G401 (cell line): Measurements from ENCODE around the gene HSD17B8. TPM values are rescaled to one million over a fixed set of nuclear protein-coding genes. Genes with fewer than 3 reads are reported as not detected.

Experiments
- DNase-seq: peaks from one replicate; pipeline ENCODE4 v3.0.0-alpha.2; 2015; ENCODE audit warnings: low spot score
- in situ Hi-C: cut with HindIII; loops from 2 replicates; pipeline ENCODE4 v1.10.0; 2016; ENCODE audit warnings: low sequenced_read_pairs, mixed read lengths
- total RNA-seq: library from RNA; depleted of rRNA; stranded (reverse); fragments of >200 nt; shearing (Covaris generic); gene quantifications from 2 replicates; pipeline ENCODE4 v1.2.3, GENCODE V29; 2014; rRNA removed

Gene HSD17B8
- 13.3 and 18.2 TPM in 2 replicates for total RNA-seq

GRCh38 chr6:33204415-33205190 is at the start of gene HSD17B8:
TSS of gene HSD17B8 (plus strand) at chr6:33204655. CDS start at chr6:33204669, 14 bp downstream.
- DNase-seq: peak; percentile 93
- in situ Hi-C loops: no loop called here

- in situ Hi-C loops: no loop called here
- DNase-seq: no peak
Observed at GRCh38 chr6:33156561-33156960, 47.9 kb upstream of the HSD17B8 start.

- in situ Hi-C loops: no loop called here
- no peak for DNase-seq
Observed at GRCh38 chr6:33156964-33157363, 47.5 kb upstream of the HSD17B8 start.

- DNase-seq: no peak
- in situ Hi-C loops: no loop called here
Observed at GRCh38 chr6:33160096-33160495, 44.4 kb upstream of the HSD17B8 start.

- in situ Hi-C loops: no loop called here
- DNase-seq: peak; percentile 65
Observed at GRCh38 chr6:33160728-33161344, 43.6 kb upstream of the HSD17B8 start.

GRCh38 chr6:33161354-33162331 is 42.8 kb upstream of the HSD17B8 start:
- DNase-seq: peak; percentile 59
- in situ Hi-C loops: no loop called here

GRCh38 chr6:33163540-33163939 is 40.9 kb upstream of the HSD17B8 start:
- in situ Hi-C loops: no loop called here
- no peak for DNase-seq

GRCh38 chr6:33164176-33164575 is 40.3 kb upstream of the HSD17B8 start:
- no peak for DNase-seq
- in situ Hi-C loops: no loop called here

- in situ Hi-C loops: no loop called here
- no peak for DNase-seq
Observed at GRCh38 chr6:33164665-33165373, 39.6 kb upstream of the HSD17B8 start.

GRCh38 chr6:33165581-33166258 is 38.7 kb upstream of the HSD17B8 start:
- no peak for DNase-seq
- in situ Hi-C loops: no loop called here

- in situ Hi-C loops: no loop called here
- no peak for DNase-seq
Observed at GRCh38 chr6:33166363-33166762, 38.1 kb upstream of the HSD17B8 start.

GRCh38 chr6:33166811-33167210 is 37.6 kb upstream of the HSD17B8 start:
- in situ Hi-C loops: no loop called here
- no peak for DNase-seq

- in situ Hi-C loops: no loop called here
- no peak for DNase-seq
Observed at GRCh38 chr6:33167374-33168283, 36.8 kb upstream of the HSD17B8 start.

GRCh38 chr6:33168284-33168601 is 36.2 kb upstream of the HSD17B8 start:
- in situ Hi-C loops: no loop called here
- no peak for DNase-seq

GRCh38 chr6:33168639-33169038 is 35.8 kb upstream of the HSD17B8 start:
- no peak for DNase-seq
- in situ Hi-C loops: no loop called here

GRCh38 chr6:33169291-33170175 is 34.9 kb upstream of the HSD17B8 start:
- in situ Hi-C loops: no loop called here

More at GRCh38 chr6:33169291-33170175, 34.9 kb upstream of the HSD17B8 start:
- no peak for DNase-seq
